ENCODE results near the gene GNMT.

The GNMT gene

DNA sequence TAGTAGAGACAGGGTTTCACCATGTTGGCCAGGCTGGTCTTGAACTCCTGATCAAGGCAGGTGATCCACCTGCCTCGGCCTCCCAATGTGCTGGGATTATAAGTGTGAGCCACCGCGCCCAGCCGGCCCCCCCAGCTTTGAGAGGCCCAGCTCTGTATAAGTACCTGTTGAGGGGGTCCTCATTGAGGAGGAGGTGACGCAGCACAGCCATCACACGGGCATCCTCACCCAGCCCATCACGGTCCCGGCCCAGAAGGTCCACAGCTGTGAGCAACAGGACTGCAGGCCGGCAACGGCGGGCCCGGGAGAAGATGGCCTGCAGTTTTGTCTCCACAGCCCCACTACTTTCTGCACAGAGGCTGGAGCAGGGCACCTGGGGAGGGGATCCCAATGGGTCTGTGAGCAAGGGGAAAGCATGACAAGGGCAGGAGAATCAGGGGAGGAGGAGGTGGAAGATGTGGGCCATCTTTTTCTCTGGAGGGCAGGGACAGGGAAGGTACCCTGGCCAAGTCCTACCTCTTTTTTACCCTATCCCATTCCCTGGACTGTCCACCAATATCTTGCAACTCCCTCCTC is 7.7 kb downstream of the GNMT start:
- H3K27me3 ChIP-seq (ENCODE audit: insufficient read depth, low read depth, severe bottlenecking), result no peaks in the 10 kb centered on the region
- DNase-seq, result no peak
- H3K27ac ChIP-seq, result peak overlapping the region; percentile 72
- H3K9me3 ChIP-seq (ENCODE audit: severe bottlenecking), result no peaks in the 10 kb centered on the region
- TF ChIP-seq, protein P1, sequence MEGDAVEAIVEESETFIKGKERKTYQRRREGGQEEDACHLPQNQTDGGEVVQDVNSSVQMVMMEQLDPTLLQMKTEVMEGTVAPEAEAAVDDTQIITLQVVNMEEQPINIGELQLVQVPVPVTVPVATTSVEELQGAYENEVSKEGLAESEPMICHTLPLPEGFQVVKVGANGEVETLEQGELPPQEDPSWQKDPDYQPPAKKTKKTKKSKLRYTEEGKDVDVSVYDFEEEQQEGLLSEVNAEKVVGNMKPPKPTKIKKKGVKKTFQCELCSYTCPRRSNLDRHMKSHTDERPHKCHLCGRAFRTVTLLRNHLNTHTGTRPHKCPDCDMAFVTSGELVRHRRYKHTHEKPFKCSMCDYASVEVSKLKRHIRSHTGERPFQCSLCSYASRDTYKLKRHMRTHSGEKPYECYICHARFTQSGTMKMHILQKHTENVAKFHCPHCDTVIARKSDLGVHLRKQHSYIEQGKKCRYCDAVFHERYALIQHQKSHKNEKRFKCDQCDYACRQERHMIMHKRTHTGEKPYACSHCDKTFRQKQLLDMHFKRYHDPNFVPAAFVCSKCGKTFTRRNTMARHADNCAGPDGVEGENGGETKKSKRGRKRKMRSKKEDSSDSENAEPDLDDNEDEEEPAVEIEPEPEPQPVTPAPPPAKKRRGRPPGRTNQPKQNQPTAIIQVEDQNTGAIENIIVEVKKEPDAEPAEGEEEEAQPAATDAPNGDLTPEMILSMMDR (IDR thresholded peaks at IDR 0.05; ENCODE audit: low read depth, low read length), result no peak
- peaks cover 35% of the 10 kb centered on the region for H3K36me3 ChIP-seq
- no peak overlapping the region for H3K4me3 ChIP-seq (ENCODE audit: low read depth, low read length)

DNA sequence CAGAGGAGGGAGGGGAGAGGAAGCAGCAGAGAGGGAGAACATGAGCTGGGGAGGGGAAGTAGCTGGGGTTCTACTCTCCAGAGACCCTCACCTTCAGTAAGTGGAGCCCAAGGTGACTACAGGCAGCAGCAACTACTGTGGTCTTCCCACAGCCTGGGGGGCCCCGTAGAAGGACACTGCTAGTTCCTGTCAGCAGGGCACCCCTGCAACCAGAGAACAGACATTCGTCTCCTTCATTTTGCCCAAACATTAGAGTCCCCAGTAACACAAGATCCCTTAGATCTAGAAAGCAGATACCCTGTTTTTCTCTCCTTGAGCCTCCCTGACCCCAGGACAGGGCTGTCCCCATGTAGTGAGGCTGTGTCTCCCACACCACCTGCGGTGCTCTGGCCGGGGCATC is 8.2 kb downstream of the GNMT start:
- Histone ChIP-seq H3K27ac (peak overlapping the region; percentile 72), H3K36me3 (peaks cover 37% of the 10 kb centered on the region), H3K4me3 (ENCODE audit: low read depth, low read length) (no peak overlapping the region), H3K9me3 (ENCODE audit: severe bottlenecking) (no peaks in the 10 kb centered on the region), H3K27me3 (ENCODE audit: insufficient read depth, low read depth, severe bottlenecking) (no peaks in the 10 kb centered on the region)
- TF ChIP-seq, protein P1 (IDR thresholded peaks at IDR 0.05; ENCODE audit: low read depth, low read length), result no peak
- DNase-seq, result no peak

DNA sequence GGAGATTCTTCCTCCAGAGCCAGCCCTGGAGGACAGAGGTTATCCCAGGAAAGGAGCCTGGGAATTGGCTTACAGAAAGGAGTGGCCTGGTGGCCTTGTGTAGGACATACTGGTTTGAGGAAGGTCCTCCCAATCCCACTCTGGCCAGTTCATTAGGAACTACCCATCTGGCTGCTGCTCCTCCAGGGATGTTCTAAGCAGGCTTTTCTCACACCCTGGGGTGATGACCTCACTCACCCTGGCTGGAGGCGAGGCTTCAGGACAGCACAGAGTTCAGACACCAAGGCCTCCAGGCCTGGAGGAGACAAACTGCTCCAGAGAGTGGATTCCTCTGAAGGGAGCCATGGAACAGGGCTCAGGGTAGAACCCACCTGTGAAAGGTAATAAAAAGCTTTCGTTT is 8.9 kb downstream of the GNMT start:
- Histone ChIP-seq H3K36me3 (peaks cover 32% of the 10 kb centered on the region), H3K27ac (peak overlapping the region; percentile 72)

DNA sequence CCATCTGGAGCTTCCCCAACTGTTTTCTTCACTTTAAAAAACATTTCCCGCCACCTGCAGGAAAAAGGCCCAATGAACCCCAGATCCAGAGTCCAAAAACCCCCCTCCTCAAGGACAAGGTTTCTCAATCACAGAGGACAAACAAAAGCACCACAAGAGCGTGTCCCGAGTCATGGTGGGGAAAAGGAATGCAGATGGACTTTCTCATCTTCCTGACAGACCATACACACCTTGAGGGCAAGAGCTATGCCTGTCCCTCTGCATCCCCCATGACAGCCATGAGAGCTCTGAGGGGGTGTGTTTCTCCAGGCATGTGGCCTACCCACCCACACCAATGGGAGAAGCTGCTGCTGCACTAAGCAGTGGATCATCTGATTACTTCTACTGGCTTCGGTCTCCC is 9.4 kb downstream of the GNMT start:
- H3K36me3 ChIP-seq, result peaks cover 32% of the 10 kb centered on the region
- H3K27me3 ChIP-seq (ENCODE audit: insufficient read depth, low read depth, severe bottlenecking), result no peaks in the 10 kb centered on the region
- TF ChIP-seq, protein P1 (IDR thresholded peaks at IDR 0.05; ENCODE audit: low read depth, low read length), result no peak
- DNase-seq, result peak; percentile 50
- no peak overlapping the region for H3K4me3 ChIP-seq (ENCODE audit: low read depth, low read length)
- peak overlapping the region; percentile 72 for H3K27ac ChIP-seq
- H3K9me3 ChIP-seq (ENCODE audit: severe bottlenecking), result no peaks in the 10 kb centered on the region

More for the DNA sequence above, 8.9 kb downstream of the GNMT start:
- H3K9me3 ChIP-seq (ENCODE audit: severe bottlenecking), result no peaks in the 10 kb centered on the region
- TF ChIP-seq, protein P1 (IDR thresholded peaks at IDR 0.05; ENCODE audit: low read depth, low read length), result 0 out of 2 replicates have a peak, but pooled peaks have one; percentile 0
- H3K4me3 ChIP-seq (ENCODE audit: low read depth, low read length), result no peak overlapping the region
- peak; percentile 92 for DNase-seq
- no peaks in the 10 kb centered on the region for H3K27me3 ChIP-seq (ENCODE audit: insufficient read depth, low read depth, severe bottlenecking)

DNA sequence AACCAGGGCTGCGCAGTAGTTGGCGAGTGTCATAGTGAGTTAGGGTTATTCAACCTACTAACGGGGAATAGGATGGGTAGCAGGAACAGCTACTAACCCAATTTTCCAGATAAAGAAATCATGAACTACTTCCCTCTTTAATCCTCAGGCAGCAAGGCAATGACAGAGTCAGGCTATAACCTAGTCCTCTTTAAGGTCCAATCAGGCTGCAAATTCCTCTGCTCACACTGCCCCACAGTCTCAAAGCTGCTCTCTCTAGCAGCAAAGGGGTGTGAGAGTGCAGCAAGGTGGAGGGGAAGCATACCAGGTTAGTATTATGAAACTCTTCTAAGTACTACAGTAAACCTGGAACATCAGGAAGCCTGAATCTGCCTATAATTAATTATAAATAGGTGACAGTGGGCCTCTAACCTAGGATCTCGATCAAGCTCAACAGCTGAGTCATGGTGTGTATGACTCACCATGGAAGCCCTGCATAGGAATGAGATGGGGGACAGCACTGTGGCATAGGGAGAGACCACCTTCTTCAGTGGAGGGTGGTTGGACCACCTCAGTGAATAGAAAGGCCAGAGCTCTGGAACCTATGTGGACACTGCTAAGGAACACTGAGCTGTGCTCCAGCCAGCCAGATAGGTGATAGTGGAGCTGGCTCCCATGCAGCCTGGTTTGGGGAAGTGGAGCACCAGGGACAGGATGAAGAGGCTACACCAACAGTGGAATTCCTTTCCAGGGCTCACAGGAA is 10.5 kb downstream of the GNMT start:
- Histone ChIP-seq H3K27me3 (ENCODE audit: insufficient read depth, low read depth, severe bottlenecking) (no peaks in the 10 kb centered on the region), H3K36me3 (peaks cover 25% of the 10 kb centered on the region), H3K27ac (no peak overlapping the region; the same call in none of the 2 replicates), H3K4me3 (ENCODE audit: low read depth, low read length) (no peak overlapping the region), H3K9me3 (ENCODE audit: severe bottlenecking) (no peaks in the 10 kb centered on the region)
- TF ChIP-seq, protein P1 (IDR thresholded peaks at IDR 0.05; ENCODE audit: low read depth, low read length), result no peak
- DNase-seq, result no peak

Data from WERI-Rb-1 (cell line).